ENCODE data around the gene TBC1D5. TPM values are rescaled to one million over a fixed set of nuclear protein-coding genes. Genes with fewer than 3 reads are reported as not detected.
"Not testable (repeated sequence)": the region's sequence is repeated elsewhere in the genome, so short reads cannot be mapped to it uniquely, and the experiment has no call there.

Gene TBC1D5
- total RNA-seq, 2 donors from 2014 or later, result 54.8 to 55.9 TPM

DNA sequence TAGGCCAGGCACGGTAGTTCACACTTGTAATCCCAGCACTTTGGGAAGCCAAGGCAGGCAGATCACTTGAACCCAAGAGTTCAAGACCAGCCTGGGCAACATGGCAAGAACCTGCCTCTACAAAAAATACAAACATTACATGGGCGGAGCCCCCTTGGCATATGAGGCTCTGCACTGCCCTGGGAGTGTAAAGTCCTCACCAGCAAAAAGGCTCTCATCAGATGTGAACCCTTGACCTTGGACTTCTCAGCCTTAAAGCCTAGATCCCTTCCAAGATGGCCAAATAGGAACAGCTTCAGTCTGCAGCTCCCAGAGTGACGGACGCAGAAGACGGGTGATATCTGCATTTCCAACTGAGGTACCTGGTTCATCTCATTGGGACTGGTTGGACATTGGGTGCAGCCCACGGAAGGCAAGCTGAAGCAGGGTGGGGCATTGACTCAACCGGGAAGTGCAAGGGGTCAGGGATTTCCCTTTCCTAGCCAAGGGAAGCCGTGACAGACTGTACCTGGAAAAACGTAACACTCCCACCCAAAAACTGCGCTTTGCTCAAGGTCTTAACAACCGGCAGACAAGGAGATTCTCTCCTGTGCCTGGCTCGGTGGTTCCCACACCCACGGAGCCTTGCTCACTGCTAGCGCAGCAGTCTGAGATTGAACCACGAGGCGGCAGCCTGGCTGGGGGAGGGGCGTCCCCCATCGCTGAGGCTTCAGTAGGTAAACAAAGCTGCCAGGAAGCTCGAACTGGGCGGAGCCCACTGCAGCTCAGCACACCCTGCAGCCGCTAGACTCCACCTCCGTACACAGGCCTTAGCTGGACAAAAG, 49.4 kb downstream of the TBC1D5 start:
- ATAC-seq; DNase-seq (ENCODE audit: low spot score in 2 of 2): not testable (repeated sequence)
- peaks cover 10 to 14% of the 10 kb centered on the region in 2 donors for H3K9me3 Mint-ChIP-seq

GRCh38 chr3:17687566-17687965, 54.9 kb downstream of the TBC1D5 start:
- peaks cover 0 to under 1% of the 10 kb centered on the region in 2 donors for H3K36me3 Mint-ChIP-seq
- ATAC-seq (no peak), DNase-seq (ENCODE audit: low spot score in 2 of 2) (no peak)
- no peaks in the 10 kb centered on the region for H3K9me3 Mint-ChIP-seq
- H3K27ac Mint-ChIP-seq, result no peak overlapping the region

More for the DNA sequence above, 49.4 kb downstream of the TBC1D5 start:
- not testable (repeated sequence) for H3K27ac Mint-ChIP-seq
- H3K36me3 Mint-ChIP-seq, result peaks cover 36 to 43% of the 10 kb centered on the region in 2 donors

GRCh38 chr3:17686613-17687012, 55.8 kb downstream of the TBC1D5 start:
- Mint-ChIP-seq H3K36me3 (no peaks in the 10 kb centered on the region), H3K27ac (no peak overlapping the region), H3K9me3 (no peaks in the 10 kb centered on the region)
- DNase-seq (ENCODE audit: low spot score in 2 of 2) (no peak), ATAC-seq (no peak)

DNA sequence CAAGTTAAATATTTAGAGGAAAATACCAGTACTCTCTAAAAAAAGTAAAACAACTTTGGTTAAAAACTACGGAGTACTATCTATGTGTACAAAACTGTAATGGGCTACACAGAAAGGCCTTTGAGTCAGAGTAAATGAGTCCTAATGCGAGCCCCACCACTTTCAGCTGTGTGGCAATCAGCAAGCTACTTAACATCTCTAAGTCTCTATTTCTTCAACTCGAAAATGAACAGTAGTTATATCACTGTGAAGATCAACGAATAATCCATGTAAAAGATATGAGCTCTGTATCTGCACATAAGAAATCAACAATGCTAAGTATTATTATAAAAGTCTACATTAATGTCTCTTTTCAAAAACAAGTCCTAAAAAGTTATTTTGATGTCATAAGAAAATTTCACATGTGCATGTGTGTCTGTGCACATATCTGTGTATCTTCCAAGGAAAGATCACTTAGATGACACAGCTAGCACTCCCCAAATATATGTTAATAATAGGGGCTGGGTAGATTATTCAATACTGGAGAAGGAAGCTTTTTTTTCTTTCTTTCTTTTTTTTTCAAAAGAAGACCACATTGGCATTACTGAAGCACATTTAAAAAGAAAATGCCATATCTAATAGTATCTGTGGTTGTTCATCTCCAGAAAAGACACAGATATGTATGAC, 58.8 kb downstream of the TBC1D5 start:
- no peak for ATAC-seq
- Mint-ChIP-seq H3K36me3 (no peaks in the 10 kb centered on the region), H3K27ac (no peak overlapping the region), H3K9me3 (no peaks in the 10 kb centered on the region)
- no peak for DNase-seq (ENCODE audit: low spot score in 2 of 2)

- no peak for DNase-seq (ENCODE audit: low spot score in 2 of 2)
Observed at GRCh38 chr3:17680530-17680929, 61.9 kb downstream of the TBC1D5 start.

DNA sequence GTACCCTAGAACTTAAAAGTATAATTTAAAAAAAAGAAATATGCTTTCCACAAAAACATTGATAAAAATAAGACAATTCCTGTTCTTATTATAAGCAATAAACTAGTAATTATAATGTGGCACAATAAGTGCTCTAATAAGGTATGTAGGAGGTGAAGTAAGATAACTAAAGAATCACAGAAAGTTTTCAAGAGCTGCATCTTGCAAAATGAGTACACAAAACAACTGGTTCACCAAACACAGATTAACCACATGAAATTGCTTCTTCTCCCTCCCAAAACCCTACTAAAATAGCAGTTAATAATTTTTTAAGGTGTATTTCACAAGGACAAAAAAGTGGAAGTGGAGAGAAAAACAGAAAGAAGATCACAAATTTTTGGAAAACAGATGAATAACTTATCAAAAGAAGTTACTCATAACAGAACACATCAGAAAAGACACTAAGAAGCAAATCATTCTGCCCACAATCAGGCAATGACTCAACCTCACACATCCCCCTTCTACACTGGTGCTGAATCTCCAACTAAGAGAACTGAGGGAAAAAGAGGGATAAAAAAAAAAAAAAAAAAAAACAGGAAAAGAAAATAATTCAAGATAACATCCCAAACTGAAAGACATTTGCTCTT, 64.2 kb downstream of the TBC1D5 start:
- DNase-seq (ENCODE audit: low spot score in 2 of 2) (peak in 1 of 2 donors; percentile 5), ATAC-seq (peak; percentile 88 to 100)
- Mint-ChIP-seq H3K9me3 (no peaks in the 10 kb centered on the region), H3K36me3 (no peaks in the 10 kb centered on the region), H3K27ac (no peak overlapping the region)

More at GRCh38 chr3:17680530-17680929, 61.9 kb downstream of the TBC1D5 start:
- Mint-ChIP-seq H3K27ac (no peak overlapping the region), H3K9me3 (no peaks in the 10 kb centered on the region), H3K36me3 (no peaks in the 10 kb centered on the region)
- ATAC-seq, result no peak

DNA sequence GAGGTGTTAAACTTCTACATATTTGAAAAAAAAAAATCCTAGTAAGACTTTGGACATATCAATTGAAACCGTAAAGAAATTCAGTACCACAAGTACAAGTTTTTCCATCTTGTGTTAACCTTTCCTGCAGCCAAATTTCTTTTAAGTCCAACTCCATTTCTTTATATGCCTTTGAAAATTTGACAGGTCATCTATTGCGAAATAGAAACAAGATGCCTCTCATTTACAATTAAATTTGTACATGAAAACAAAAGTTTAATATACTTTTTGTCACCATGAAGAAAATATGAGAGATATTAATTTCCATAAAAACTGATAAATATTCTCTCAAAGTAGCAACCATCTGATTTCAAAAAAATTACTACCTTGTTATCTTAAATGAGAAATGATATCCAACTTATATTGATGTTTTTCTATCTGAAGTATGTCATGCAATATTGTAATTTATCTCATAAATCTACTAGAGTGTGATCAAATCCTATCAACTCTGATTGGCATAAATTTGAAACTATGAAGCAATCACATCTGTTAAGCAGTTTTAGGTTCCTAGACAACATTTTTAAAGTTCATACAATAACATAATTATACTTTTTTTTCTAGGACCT, 68.2 kb downstream of the TBC1D5 start:
- H3K36me3 Mint-ChIP-seq, result peaks cover 0 to 14% of the 10 kb centered on the region in 2 donors
- no peaks in the 10 kb centered on the region for H3K9me3 Mint-ChIP-seq

DNA sequence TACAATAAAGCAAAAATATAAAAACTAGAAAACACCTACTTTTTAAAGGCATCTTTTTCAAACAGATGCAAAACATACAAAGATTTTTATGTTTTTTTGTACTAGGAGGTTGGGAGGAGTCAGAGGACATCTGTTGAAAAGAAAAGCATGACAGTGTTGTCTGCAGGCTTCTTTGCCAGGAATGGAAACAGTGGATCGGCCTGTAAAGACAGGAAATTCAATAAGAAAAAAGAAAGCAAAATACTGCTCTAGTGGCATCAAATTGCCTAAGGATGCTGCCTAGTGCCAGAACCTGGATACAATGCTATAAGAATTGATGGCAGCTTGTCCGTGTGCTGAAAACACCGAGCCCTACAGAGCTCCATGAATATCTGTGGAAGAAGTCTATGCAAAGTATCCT, 69.9 kb downstream of the TBC1D5 start:
- Mint-ChIP-seq H3K9me3 (peaks cover 0 to 4% of the 10 kb centered on the region in 2 donors), H3K27ac (no peak overlapping the region), H3K36me3 (peaks cover 0 to 20% of the 10 kb centered on the region in 2 donors)
- no peak for ATAC-seq
- DNase-seq (ENCODE audit: low spot score in 2 of 2), result no peak

More for the DNA sequence above, 68.2 kb downstream of the TBC1D5 start:
- ATAC-seq, result no peak
- DNase-seq (ENCODE audit: low spot score in 2 of 2), result no peak
- H3K27ac Mint-ChIP-seq, result no peak overlapping the region

- ATAC-seq, result no peak
- no peak for DNase-seq (ENCODE audit: low spot score in 2 of 2)
- Mint-ChIP-seq H3K36me3 (peaks cover 0 to 20% of the 10 kb centered on the region in 2 donors), H3K9me3 (peaks cover 0 to 4% of the 10 kb centered on the region in 2 donors), H3K27ac (no peak overlapping the region)
Observed at GRCh38 chr3:17670749-17671148, 71.7 kb downstream of the TBC1D5 start.

- Mint-ChIP-seq H3K9me3 (peaks cover 0 to 4% of the 10 kb centered on the region in 2 donors), H3K36me3 (peaks cover 0 to 7% of the 10 kb centered on the region in 2 donors), H3K27ac (no peak overlapping the region)
- DNase-seq (ENCODE audit: low spot score in 2 of 2) (no peak), ATAC-seq (no peak)
Observed at GRCh38 chr3:17664923-17665322, 77.5 kb downstream of the TBC1D5 start.

DNA sequence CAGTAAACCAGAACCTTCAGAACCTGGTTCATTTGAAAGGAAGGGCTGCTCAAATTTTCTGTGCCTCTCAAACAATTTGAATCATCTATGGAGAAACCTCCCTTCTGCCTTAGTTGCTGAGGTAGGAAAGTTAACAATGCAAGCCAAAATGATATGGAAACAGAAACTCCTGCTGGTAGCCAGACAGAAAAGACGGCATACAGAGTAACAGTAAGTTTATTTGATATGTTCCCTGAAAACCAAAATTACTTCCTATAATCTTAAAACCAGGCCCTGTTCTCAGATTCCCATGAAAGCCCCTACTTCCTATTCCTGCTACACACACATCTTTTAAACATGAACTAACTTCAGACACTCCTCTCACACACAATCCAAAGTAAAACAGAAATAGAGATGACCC, 86.2 kb downstream of the TBC1D5 start:
- ATAC-seq (no peak), DNase-seq (ENCODE audit: low spot score in 2 of 2) (no peak)
- no peaks in the 10 kb centered on the region for H3K36me3 Mint-ChIP-seq
- H3K9me3 Mint-ChIP-seq, result no peaks in the 10 kb centered on the region
- H3K27ac Mint-ChIP-seq, result peak overlapping the region in 1 of 2 donors; percentile 8

GRCh38 chr3:17655743-17656142, 86.7 kb downstream of the TBC1D5 start:
- ATAC-seq, result no peak
- H3K27ac Mint-ChIP-seq, result no peak overlapping the region
- H3K36me3 Mint-ChIP-seq, result no peaks in the 10 kb centered on the region
- DNase-seq (ENCODE audit: low spot score in 2 of 2), result no peak
- H3K9me3 Mint-ChIP-seq, result no peaks in the 10 kb centered on the region

DNA sequence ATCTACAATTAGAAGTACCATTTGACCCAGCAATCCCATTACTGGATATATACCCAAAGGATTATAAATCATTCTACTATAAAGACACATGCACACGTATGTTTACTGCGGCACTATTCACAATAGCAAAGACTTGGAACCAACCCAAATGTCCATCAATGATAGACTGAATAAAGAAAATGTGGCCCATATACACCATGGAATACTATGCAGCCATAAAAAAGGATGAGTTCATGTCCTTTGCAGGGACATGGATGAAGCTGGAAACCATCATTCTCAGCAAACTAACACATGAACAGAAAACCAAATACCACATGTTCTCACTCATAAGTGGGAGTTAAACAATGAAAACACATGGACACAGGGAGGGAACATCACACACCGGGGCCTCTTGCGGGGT, 92.7 kb downstream of the TBC1D5 start:
- not testable (repeated sequence) for ATAC-seq; H3K27ac Mint-ChIP-seq; H3K36me3 Mint-ChIP-seq; H3K9me3 Mint-ChIP-seq; DNase-seq (ENCODE audit: low spot score in 2 of 2)

DNA sequence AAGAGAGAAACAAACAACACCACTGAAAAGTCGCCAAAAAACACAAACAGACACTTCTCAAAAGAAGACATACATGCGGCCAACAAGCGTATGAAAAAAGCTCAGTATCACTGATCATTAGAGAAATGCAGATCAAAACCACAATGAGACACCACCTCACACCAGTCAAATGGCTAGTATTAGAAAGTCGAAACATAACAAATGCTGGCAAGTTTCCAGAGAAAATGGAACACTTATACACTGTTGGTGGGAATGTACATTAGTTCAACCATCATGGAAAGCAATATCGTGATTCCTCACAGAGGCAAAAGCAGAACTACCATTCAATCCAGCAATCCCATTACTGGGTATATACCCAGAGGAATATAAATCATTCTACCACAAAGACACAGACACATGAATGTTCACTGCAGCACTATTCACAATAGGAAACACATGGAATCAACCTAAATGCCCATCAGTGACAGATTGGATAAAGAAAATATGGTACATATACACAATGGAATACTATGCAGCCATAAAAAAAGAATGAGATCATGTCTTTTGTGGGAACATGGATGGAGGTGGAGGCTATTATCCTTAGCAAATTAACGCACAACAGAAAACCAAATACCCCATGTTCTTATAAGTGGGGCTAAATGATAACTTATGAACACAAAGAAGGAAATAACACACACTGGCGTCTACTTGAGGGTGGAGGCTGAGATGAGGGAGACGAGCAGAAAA, 93.6 kb downstream of the TBC1D5 start:
- not testable (repeated sequence) for DNase-seq (ENCODE audit: low spot score in 2 of 2)

DNA sequence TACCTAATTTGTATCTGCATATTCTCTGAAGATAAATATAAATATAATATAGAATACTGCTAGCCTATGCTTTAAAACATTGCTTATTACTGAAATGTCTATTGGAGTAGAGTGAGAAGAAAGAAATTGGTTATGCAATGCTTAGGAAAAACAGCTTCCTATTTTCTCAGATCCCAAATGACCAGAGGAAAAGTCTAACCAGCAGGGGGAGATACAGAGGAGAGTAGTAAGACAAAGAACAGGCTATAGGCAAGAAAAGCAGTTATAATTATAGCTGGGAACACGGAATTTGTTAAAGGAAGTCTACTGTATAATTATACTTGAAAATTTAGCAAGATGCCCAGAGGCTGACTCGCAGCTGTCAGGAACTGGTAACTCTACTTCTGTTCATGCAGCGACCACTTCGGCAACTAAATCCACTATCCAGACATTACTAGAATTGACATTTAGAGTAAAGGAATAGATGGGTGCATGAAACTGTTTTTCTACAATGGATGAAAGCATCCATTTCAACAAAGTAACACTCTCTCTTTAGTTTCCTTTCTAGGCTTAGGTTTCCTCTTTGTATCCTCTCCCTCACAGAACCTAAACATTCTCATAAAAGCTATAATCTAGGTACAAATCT, 97.2 kb downstream of the TBC1D5 start:
- no peak for ATAC-seq
- peaks cover 0 to 5% of the 10 kb centered on the region in 2 donors for H3K36me3 Mint-ChIP-seq
- peaks cover 0 to 7% of the 10 kb centered on the region in 2 donors for H3K9me3 Mint-ChIP-seq
- DNase-seq (ENCODE audit: low spot score in 2 of 2), result no peak
- H3K27ac Mint-ChIP-seq, result no peak overlapping the region

More for the DNA sequence above, 93.6 kb downstream of the TBC1D5 start:
- ATAC-seq, H3K9me3 Mint-ChIP-seq, H3K36me3 Mint-ChIP-seq, H3K27ac Mint-ChIP-seq: not testable (repeated sequence)

DNA sequence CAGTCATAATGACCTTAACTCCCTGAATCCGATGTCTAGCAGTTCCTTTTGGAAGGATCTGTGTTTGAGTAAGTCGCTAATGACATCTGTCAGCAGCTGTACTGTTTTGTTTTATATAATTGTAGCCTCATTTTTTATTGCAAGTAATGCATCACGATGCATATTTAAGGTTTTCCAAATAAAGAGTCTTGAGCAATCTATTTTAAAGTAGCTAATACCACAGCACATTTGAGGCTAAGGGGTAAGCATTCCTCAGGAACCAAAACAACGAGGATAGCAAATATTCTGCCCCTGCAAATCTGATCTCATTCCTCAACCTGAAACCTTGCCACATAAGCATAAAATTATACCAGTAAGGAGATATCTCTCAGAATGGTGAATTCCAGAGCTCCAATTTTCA, 98.7 kb downstream of the TBC1D5 start:
- ATAC-seq (no peak), DNase-seq (ENCODE audit: low spot score in 2 of 2) (no peak)
- no peaks in the 10 kb centered on the region for H3K36me3 Mint-ChIP-seq
- no peaks in the 10 kb centered on the region for H3K9me3 Mint-ChIP-seq
- H3K27ac Mint-ChIP-seq, result no peak overlapping the region
